ENCODE data around the gene WNK1.

Gene WNK1

DNA sequence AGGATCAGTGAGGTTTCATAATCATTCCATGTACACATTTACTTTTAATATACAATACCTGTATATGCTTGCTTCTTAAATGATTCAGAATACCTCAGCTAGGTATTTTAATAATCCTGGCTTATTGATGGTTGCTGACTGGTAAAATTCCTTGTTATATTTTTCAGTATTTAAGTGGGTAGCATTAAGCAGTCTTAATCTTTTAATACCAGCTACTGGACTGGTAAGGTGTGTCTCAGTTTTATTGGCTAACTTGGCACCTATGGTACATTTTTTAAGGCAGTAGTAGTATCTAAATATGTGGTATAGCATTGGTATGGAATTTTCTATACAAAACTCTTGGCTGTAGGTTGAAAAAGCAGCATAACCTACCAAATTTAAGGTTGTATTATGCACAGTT lies 100.5 kb downstream of the WNK1 start:
- TF ChIP-seq, protein P1, sequence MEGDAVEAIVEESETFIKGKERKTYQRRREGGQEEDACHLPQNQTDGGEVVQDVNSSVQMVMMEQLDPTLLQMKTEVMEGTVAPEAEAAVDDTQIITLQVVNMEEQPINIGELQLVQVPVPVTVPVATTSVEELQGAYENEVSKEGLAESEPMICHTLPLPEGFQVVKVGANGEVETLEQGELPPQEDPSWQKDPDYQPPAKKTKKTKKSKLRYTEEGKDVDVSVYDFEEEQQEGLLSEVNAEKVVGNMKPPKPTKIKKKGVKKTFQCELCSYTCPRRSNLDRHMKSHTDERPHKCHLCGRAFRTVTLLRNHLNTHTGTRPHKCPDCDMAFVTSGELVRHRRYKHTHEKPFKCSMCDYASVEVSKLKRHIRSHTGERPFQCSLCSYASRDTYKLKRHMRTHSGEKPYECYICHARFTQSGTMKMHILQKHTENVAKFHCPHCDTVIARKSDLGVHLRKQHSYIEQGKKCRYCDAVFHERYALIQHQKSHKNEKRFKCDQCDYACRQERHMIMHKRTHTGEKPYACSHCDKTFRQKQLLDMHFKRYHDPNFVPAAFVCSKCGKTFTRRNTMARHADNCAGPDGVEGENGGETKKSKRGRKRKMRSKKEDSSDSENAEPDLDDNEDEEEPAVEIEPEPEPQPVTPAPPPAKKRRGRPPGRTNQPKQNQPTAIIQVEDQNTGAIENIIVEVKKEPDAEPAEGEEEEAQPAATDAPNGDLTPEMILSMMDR (IDR thresholded peaks at IDR 0.05; ENCODE audit: low read depth, low read length): no peak
- H3K4me3 ChIP-seq (ENCODE audit: low read depth, low read length): no peak overlapping the region
- H3K36me3 ChIP-seq: peaks cover 17% of the 10 kb centered on the region
- no peaks in the 10 kb centered on the region for H3K9me3 ChIP-seq
- H3K4me1 ChIP-seq: no peaks in the 10 kb centered on the region; the same call in 1 of the 2 replicates
- H3K27me3 ChIP-seq: no peaks in the 10 kb centered on the region
- no peak for DNase-seq

DNA sequence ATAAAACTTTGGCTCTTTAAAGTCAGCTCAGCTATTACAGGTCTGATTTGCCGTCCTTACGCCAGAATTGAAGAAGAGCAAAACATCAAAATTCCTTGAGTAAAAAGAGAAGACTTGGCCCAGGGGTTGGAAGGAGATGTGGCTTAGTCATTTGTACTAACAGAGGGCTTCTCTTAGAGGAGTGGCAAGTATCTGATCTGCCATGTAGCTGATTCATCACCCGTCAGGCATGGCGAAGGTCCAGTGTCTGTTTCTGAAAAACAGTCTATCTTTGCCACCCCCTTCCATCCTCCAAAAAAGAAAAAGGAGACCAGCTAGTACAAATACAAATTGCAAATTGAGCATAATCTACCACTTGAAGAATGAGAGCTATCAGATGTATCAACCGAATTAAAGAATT lies 105.2 kb downstream of the WNK1 start:
- H3K27me3 ChIP-seq: no peaks in the 10 kb centered on the region
- H3K9me3 ChIP-seq: no peaks in the 10 kb centered on the region
- H3K4me1 ChIP-seq: no peaks in the 10 kb centered on the region
- H3K36me3 ChIP-seq: peaks cover 52% of the 10 kb centered on the region
- no peak for DNase-seq
- no peak overlapping the region for H3K4me3 ChIP-seq (ENCODE audit: low read depth, low read length)
- TF ChIP-seq, protein P1 (IDR thresholded peaks at IDR 0.05; ENCODE audit: low read depth, low read length): no peak

DNA sequence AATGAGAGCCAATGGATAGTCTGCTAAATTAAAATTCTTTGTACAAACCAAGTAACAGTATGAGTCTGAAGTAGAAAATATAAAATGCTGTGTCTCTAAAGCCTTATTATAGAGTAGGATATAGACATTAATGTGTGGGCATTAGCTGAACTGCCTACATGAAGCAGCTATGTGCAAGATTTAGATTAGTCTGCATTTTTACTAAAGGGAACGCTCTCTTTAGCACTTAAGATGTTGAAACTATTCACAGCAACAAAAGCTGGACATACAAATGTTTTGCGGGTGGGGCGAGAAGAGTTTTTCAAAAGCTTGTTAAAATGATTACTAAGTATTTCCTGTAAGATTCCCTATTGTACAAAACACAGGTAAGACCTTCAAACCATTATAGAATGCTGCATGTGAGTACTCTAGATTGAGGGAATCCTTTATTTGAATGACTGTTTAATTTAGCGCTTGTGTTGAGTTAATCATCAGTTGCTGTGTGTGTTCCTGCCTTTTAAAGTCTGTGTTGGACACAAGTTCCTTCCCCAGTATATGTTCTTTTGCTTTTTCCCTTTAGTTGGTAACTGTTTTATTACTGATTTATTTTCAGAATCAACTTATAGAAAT lies 110.0 kb downstream of the WNK1 start:
- TF ChIP-seq, protein P1 (IDR thresholded peaks at IDR 0.05; ENCODE audit: low read depth, low read length): no peak
- no peaks in the 10 kb centered on the region for H3K4me1 ChIP-seq
- DNase-seq: no peak
- H3K4me3 ChIP-seq (ENCODE audit: low read depth, low read length): no peak overlapping the region
- H3K9me3 ChIP-seq: no peaks in the 10 kb centered on the region
- no peaks in the 10 kb centered on the region for H3K27me3 ChIP-seq
- peaks cover 70% of the 10 kb centered on the region for H3K36me3 ChIP-seq

DNA sequence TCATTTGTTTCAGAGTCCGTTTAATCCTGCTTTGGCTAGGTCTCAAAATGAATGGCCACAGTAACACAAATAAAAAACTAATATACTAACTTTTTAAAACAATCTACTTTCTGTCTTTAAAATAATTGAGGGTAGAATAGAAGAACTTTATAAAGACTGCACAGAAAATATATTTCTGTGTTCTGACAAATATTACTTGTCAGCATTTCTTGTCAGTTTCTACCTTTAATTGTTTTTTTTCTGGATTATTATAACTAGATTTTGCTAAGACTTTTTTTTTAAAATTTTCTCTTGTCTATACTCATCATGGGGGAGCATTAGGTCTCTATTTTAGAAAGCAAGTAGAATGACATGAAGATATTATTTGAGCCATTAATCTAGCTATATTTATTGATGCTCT lies 110.9 kb downstream of the WNK1 start:
- Histone ChIP-seq H3K4me3 (ENCODE audit: low read depth, low read length) (no peak overlapping the region), H3K27me3 (no peaks in the 10 kb centered on the region), H3K9me3 (no peaks in the 10 kb centered on the region), H3K4me1 (no peaks in the 10 kb centered on the region), H3K36me3 (peaks cover 70% of the 10 kb centered on the region)
- no peak for DNase-seq
- TF ChIP-seq, protein P1 (IDR thresholded peaks at IDR 0.05; ENCODE audit: low read depth, low read length): no peak

DNA sequence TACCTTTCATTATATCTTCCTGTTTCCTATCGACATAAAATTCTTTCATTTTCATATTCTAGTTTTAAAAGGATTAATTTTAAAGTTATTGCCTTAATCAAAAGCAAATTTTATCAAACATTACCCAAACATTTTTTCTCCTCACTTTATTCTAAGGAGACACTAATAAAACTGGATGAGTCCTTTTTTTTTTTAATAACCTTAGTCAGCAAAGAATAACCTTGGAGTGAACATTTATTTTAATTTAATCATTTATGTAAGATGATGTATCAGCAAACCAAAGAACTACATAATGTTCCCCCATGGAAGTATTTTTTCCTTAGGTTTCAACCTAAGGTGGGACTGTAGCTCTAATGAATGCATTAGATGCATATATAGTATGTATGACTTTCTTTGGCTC lies 113.2 kb downstream of the WNK1 start:
- Histone ChIP-seq H3K36me3 (peaks cover 57% of the 10 kb centered on the region), H3K27me3 (no peaks in the 10 kb centered on the region), H3K4me3 (ENCODE audit: low read depth, low read length) (no peak overlapping the region), H3K9me3 (no peaks in the 10 kb centered on the region), H3K4me1 (no peaks in the 10 kb centered on the region)
- no peak for DNase-seq
- TF ChIP-seq, protein P1 (IDR thresholded peaks at IDR 0.05; ENCODE audit: low read depth, low read length): no peak

DNA sequence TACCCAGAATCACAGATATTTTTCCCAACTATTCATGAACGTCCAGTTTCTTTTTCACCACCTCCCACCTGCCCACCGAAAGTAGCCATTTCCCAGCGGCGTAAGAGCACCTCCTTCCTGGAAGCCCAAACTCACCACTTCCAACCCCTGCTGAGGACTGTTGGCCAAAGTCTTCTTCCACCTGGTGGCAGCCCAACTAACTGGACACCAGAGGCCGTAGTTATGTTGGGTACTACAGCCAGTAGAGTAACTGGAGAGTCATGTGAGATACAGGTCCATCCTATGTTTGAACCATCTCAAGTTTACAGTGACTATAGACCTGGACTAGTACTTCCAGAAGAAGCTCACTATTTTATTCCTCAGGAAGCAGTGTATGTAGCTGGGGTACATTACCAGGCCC lies 115.5 kb downstream of the WNK1 start:
- Histone ChIP-seq H3K36me3 (peaks cover 55% of the 10 kb centered on the region), H3K4me3 (ENCODE audit: low read depth, low read length) (no peak overlapping the region), H3K27me3 (no peaks in the 10 kb centered on the region), H3K4me1 (no peaks in the 10 kb centered on the region), H3K9me3 (no peaks in the 10 kb centered on the region)
- TF ChIP-seq, protein P1 (IDR thresholded peaks at IDR 0.05; ENCODE audit: low read depth, low read length): no peak
- DNase-seq: no peak
